GM10248 (cell line): ENCODE measurements around the gene RTEL1.
A peak's percentile ranks its signal among the peaks of the same experiment; 100 is the strongest.

ENCODE experiments used
- CTCF ChIA-PET: fragments of 300-600 bp; sonication (Branson Sonifier 250); formaldehyde crosslinking; extraction: SDS; loops from one replicate; lab custom pipeline; 2021; ENCODE audit warnings: antibody characterized with exemption; lab: Yijun Ruan, JAX
- POLR2A ChIA-PET: fragments of 350-650 bp; sonication (Branson Sonifier 250); formaldehyde crosslinking; extraction: SDS; loops from one replicate; lab custom pipeline; 2020; ENCODE audit warnings: antibody characterized with exemption; lab: Yijun Ruan, JAX
- DNase-seq: peaks from one replicate; pipeline ENCODE4 v3.0.0; 2012; ENCODE audit errors: extremely low spot score
- CTCF ChIP-seq: IDR thresholded peaks from 2 replicates; pipeline ENCODE4 v1.5.1; 2012; ENCODE audit warnings: mild to moderate bottlenecking, low read depth; ENCODE audit errors: extremely low read depth, missing control alignments, control extremely low read depth

The RTEL1 gene

GRCh38 chr20:63732118-63733095 is 74.3 kb downstream of the RTEL1 start:
- CTCF ChIA-PET: interaction anchor here (4.6 kb wide), 1 partner anchor 25 kb away, joined by 16 read pairs; the partner anchor contains the start of genes ARFRP1 and ZGPAT
- DNase-seq: no peak
- POLR2A ChIA-PET: no interaction called here
- no peak for TF ChIP-seq CTCF

- TF ChIP-seq CTCF: no peak
- POLR2A ChIA-PET: no interaction called here
- CTCF ChIA-PET: interaction anchor here (1.1 to 4.6 kb wide), 2 partner anchors 12 to 25 kb away, joined by 5 to 16 read pairs; partner anchors contain the start of genes ARFRP1 and ZGPAT
- peak; percentile 8 for DNase-seq
Measured at GRCh38 chr20:63733117-63733516, 75.0 kb downstream of the RTEL1 start.

GRCh38 chr20:63733579-63734081 is 75.5 kb downstream of the RTEL1 start:
- POLR2A ChIA-PET: no interaction called here
- CTCF ChIA-PET: interaction anchor here (0.8 to 4.6 kb wide), 5 partner anchors 12 to 237 kb away, joined by 3 to 16 read pairs (median 5); partner anchors contain the start of genes ARFRP1 and ZGPAT
- no peak for DNase-seq
- no peak for TF ChIP-seq CTCF

- ChIA-PET CTCF (interaction anchor here (0.8 to 4.6 kb wide), 5 partner anchors 13 to 238 kb away, joined by 3 to 16 read pairs (median 5); partner anchors contain the start of genes ARFRP1 and ZGPAT), POLR2A (no interaction called here)
Measured at GRCh38 chr20:63734111-63734945, 76.2 kb downstream of the RTEL1 start.

GRCh38 chr20:63734946-63735858 is 77.1 kb downstream of the RTEL1 start:
- ChIA-PET POLR2A (no interaction called here), CTCF (interaction anchor here (1.3 to 4.6 kb wide), 5 partner anchors 23 to 197 kb away, joined by 4 to 16 read pairs (median 5); partner anchors contain the start of genes ARFRP1 and ZGPAT)
- TF ChIP-seq CTCF: no peak
- DNase-seq: peak; percentile 3

More at GRCh38 chr20:63734111-63734945, 76.2 kb downstream of the RTEL1 start:
- DNase-seq: peak; percentile 16
- TF ChIP-seq CTCF: no peak
